Tibial nerve (tissue), 4 donors: ENCODE data around the gene ADGRF4. TPM values are rescaled to one million over a fixed set of nuclear protein-coding genes. Genes with fewer than 3 reads are reported as not detected.
"Not testable (repeated sequence)": the region's sequence is repeated elsewhere in the genome, so short reads cannot be mapped to it uniquely, and the experiment has no call there.

Experiments
- DNase-seq, 2 donors: peaks; one replicate each; pipeline ENCODE4 v3.0.0-alpha.2; 2019; ENCODE audit warnings: low spot score in 2 of 2
- H3K27ac ChIP-seq, 4 donors: fragments of 200-600 bp; sonication (generic) in 3 of 4; one replicate each; pipeline ENCODE4 v1.5.1; 2017 to 2019; ENCODE audit warnings: mild to moderate bottlenecking in 1 of 4
- H3K27me3 ChIP-seq, 2 donors: fragments of 200-600 bp; sonication (generic) in 1 of 2; one replicate each; pipeline versions ENCODE4 v1.5.1 to v1.6.0; 2017 to 2019
- H3K36me3 ChIP-seq, 3 donors: fragments of 200-600 bp; sonication (generic); one replicate each; pipeline ENCODE4 v1.5.1; 2018 to 2019
- H3K4me1 ChIP-seq, 4 donors: fragments of 200-600 bp; sonication (generic) in 3 of 4; one replicate each; pipeline ENCODE4 v1.5.1; 2017 to 2019
- H3K4me3 ChIP-seq, 4 donors: fragments of 200-600 bp; sonication (generic) in 3 of 4; one replicate each; pipeline ENCODE4 v1.5.1; 2017 to 2019; ENCODE audit warnings: mild to moderate bottlenecking in 1 of 4, moderate library complexity in 1 of 4
- H3K9me3 ChIP-seq, 4 donors: fragments of 200-600 bp; sonication (generic) in 3 of 4; one replicate each; pipeline ENCODE4 v1.5.1; 2017 to 2019
- EP300 ChIP-seq, 2 donors: sonication (generic); formaldehyde crosslinking; IDR thresholded peaks; one replicate each; pipeline ENCODE4 v1.6.1; 2017; ENCODE audit warnings: antibody characterized with exemption in 2 of 2, mild to moderate bottlenecking in 1 of 2
- POLR2A ChIP-seq, 2 donors: fragments of 450-650 bp; IDR thresholded peaks; one replicate each; pipeline ENCODE4 v1.6.1; 2017; ENCODE audit warnings: antibody characterized with exemption in 2 of 2, mild to moderate bottlenecking in 2 of 2, moderate library complexity in 2 of 2
- WGBS, 2 donors: methylation state at CpG; one replicate each; pipeline ENCODE4 v1.1.5; 2018; 5-methylcytosine and 5-hydroxymethylcytosine counted together
- total RNA-seq, 4 donors: library from RNA; depleted of rRNA; stranded (reverse); fragments of >200 nt; gene quantifications; one replicate each; pipeline ENCODE4 v1.1.0, GENCODE V29; 2016
- TF ChIP-seq, protein P1 (sequence below), 5 experiments: fragments of 200-600 bp in 3 of 5; fragments of 450-650 bp in 2 of 5; sonication (generic) in 3 of 5; IDR thresholded peaks; one replicate each; pipeline ENCODE4 v1.5.1; 2016 to 2019; ENCODE audit warnings: antibody characterized with exemption in 5 of 5, mild to moderate bottlenecking in 3 of 5, moderate library complexity in 2 of 5

ADGRF4 gene
- total RNA-seq, 4 donors from 2014 or later: not detected

DNA sequence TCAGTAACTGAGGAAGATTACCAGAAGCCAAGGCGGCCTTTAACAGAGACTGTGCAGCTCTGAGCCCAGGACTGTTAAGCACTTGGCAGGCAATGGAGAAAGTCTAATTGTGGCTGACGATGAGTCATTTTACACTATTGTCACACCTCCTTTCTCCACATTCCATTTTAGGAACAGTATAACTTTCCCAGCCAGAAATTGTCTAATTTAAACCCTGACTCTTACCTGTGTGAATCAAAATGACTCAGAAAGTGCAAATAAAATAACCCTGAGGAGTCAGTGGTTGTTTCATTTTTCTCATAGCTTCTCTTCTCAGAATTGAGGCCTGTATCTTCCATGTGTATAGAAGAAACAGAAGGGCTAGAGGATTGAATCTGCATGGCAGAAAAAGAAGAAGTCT lies 43.4 kb downstream of the ADGRF4 start:
- Histone ChIP-seq H3K36me3 (no peaks in the 10 kb centered on the region), H3K27ac (no peak overlapping the region), H3K9me3 (peaks cover 0 to 2% (median 0%) of the 10 kb centered on the region in 4 donors), H3K4me1 (peaks cover 0 to 4% (median 0%) of the 10 kb centered on the region in 4 donors), H3K4me3 (no peak overlapping the region), H3K27me3 (no peaks in the 10 kb centered on the region)
- no peak for TF ChIP-seq POLR2A (IDR thresholded peaks at IDR 0.05)
- TF ChIP-seq, protein P1, sequence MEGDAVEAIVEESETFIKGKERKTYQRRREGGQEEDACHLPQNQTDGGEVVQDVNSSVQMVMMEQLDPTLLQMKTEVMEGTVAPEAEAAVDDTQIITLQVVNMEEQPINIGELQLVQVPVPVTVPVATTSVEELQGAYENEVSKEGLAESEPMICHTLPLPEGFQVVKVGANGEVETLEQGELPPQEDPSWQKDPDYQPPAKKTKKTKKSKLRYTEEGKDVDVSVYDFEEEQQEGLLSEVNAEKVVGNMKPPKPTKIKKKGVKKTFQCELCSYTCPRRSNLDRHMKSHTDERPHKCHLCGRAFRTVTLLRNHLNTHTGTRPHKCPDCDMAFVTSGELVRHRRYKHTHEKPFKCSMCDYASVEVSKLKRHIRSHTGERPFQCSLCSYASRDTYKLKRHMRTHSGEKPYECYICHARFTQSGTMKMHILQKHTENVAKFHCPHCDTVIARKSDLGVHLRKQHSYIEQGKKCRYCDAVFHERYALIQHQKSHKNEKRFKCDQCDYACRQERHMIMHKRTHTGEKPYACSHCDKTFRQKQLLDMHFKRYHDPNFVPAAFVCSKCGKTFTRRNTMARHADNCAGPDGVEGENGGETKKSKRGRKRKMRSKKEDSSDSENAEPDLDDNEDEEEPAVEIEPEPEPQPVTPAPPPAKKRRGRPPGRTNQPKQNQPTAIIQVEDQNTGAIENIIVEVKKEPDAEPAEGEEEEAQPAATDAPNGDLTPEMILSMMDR (IDR thresholded peaks at IDR 0.05): no peak
- no peak for TF ChIP-seq EP300 (IDR thresholded peaks at IDR 0.05)
- 78 to 79% methylated on average over 2 of the region's 2 CpGs for WGBS, 2 donors
- no peak for DNase-seq

DNA sequence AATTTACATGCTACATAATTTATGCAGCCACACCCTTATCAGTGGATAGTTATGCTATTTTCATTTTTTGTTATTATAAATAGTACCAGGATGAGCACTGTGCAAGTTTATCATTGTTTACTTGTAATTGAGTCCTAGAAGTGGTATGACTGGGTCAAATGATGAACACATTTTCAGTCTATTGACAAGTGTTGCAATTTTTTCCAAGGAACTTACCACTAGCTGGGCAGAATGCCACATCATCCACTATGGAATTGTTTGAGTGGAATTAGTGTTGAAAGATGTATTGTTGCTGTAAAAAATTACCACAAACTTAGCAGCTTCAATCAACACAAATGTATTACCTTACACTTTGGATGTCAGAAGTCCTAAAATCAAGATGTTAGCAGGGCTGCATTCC lies 45.4 kb downstream of the ADGRF4 start:
- peaks cover 0 to 2% (median 0%) of the 10 kb centered on the region in 4 donors for H3K9me3 ChIP-seq
- TF ChIP-seq POLR2A (IDR thresholded peaks at IDR 0.05) (no peak), EP300 (IDR thresholded peaks at IDR 0.05) (no peak)
- TF ChIP-seq, protein P1 (IDR thresholded peaks at IDR 0.05): no peak
- H3K36me3 ChIP-seq: no peaks in the 10 kb centered on the region

DNA sequence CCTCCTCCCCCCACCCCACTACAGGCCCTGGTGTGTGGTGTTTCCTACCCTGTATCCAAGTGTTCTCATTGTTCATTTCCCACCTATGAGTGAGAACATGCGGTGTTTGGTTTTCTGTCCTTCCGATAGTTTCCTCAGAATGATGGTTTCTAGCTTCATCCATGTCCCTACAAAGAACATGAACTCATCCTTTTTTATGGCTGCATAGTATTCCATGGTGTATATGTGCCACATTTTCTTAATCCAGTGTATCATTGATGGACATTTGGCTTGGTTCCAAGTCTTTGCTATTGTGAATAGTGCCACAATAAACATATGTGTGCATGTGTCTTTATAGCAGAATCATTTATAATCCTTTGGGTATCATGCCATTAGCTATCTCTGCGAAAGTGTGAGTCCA lies 46.9 kb downstream of the ADGRF4 start:
- H3K27me3 ChIP-seq, H3K4me1 ChIP-seq, H3K4me3 ChIP-seq, H3K9me3 ChIP-seq, H3K36me3 ChIP-seq, H3K27ac ChIP-seq, DNase-seq: not testable (repeated sequence)
- 96 to 99% methylated on average over 3 of the region's 3 CpGs for WGBS, 2 donors

More for the DNA sequence above, 45.4 kb downstream of the ADGRF4 start:
- Histone ChIP-seq H3K4me1 (no peaks in the 10 kb centered on the region), H3K27me3 (no peaks in the 10 kb centered on the region), H3K4me3 (no peak overlapping the region), H3K27ac (no peak overlapping the region)
- DNase-seq: no peak

DNA sequence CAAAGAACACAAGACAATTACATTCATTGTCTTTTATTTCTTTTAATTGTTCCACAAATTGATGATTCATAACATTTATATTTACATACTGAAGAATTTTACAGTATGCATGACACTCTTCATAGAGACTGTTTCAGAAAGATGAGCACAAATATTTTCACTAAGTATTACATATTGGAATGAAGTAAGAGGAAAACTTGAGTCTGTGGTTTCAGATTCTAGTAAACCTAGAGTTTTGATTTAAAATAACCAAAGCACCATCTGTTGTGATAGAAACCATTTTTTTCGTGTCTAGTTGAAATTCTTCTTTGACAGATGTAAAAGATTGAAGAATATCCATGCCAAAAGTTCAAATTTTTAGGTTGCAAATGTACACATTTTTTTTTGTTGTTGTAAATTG lies 51.4 kb downstream of the ADGRF4 start:
- Histone ChIP-seq H3K4me1 (no peaks in the 10 kb centered on the region), H3K27ac (no peak overlapping the region), H3K36me3 (no peaks in the 10 kb centered on the region), H3K4me3 (no peak overlapping the region), H3K9me3 (peaks cover 0 to 2% (median 0%) of the 10 kb centered on the region in 4 donors), H3K27me3 (no peaks in the 10 kb centered on the region)
- DNase-seq: no peak
- WGBS, 2 donors: 43 to 53% methylated on average over 1 of the region's 1 CpG
- TF ChIP-seq POLR2A (IDR thresholded peaks at IDR 0.05) (no peak), EP300 (IDR thresholded peaks at IDR 0.05) (no peak)
- TF ChIP-seq, protein P1 (IDR thresholded peaks at IDR 0.05): no peak

DNA sequence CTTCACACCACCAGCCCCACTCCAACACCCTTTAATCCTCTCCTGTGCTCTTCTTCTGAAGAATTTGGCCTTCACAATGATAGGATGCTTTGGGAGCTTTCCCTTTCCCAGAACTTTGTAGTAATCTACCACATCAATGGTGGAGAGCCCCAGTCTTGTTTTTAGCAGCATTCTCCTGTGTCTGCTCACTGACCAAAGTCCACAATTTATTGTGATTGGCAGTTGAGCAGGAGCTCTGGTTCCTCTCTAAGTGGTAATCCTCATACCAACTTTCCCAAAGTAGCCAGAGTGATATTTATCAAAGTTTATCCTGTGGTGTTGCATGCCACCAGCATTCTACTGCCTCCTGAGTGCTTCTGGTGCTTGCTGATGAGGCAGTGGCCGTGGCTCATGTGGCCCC lies 54.4 kb downstream of the ADGRF4 start:
- no peak for DNase-seq
- no peak overlapping the region for H3K4me3 ChIP-seq
- H3K36me3 ChIP-seq: no peaks in the 10 kb centered on the region
- no peak for TF ChIP-seq POLR2A (IDR thresholded peaks at IDR 0.05)
- TF ChIP-seq, protein P1 (IDR thresholded peaks at IDR 0.05): no peak
- TF ChIP-seq EP300 (IDR thresholded peaks at IDR 0.05): no peak
- WGBS, 2 donors: 65 to 72% methylated on average over 1 of the region's 1 CpG
- no peaks in the 10 kb centered on the region for H3K9me3 ChIP-seq
- H3K4me1 ChIP-seq: no peaks in the 10 kb centered on the region
- no peaks in the 10 kb centered on the region for H3K27me3 ChIP-seq
- H3K27ac ChIP-seq: no peak overlapping the region

DNA sequence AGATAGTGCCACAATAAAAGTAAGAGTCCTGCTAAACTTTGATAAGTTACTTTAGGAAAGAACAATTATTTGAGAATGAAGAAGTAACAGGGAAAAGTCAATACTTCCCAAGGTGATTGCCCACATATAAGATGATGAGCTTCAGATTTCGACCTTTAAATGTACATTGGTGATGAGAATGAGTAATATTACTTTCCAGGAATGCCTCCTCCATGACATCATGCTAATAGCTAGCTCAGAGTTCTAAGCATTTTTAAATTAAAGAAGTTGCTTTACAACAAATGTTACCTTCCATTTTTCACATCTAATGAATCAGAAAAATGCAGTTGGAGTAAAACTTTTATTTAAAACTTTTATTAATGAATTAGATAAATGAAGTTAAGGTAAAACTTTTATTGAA lies 61.0 kb downstream of the ADGRF4 start:
- no peaks in the 10 kb centered on the region for H3K9me3 ChIP-seq
- no peaks in the 10 kb centered on the region for H3K27me3 ChIP-seq
- H3K27ac ChIP-seq: no peak overlapping the region
- 40 to 44% methylated on average over 1 of the region's 1 CpG for WGBS, 2 donors
- no peaks in the 10 kb centered on the region for H3K36me3 ChIP-seq
- no peaks in the 10 kb centered on the region for H3K4me1 ChIP-seq
- H3K4me3 ChIP-seq: no peak overlapping the region
- TF ChIP-seq EP300 (IDR thresholded peaks at IDR 0.05): no peak
- no peak for TF ChIP-seq POLR2A (IDR thresholded peaks at IDR 0.05)
- TF ChIP-seq, protein P1 (IDR thresholded peaks at IDR 0.05): no peak
- no peak for DNase-seq
